Hepatocyte (in vitro differentiated cells): Measurements from ENCODE around the gene LY86. TPM values are rescaled to one million over a fixed set of nuclear protein-coding genes. Genes with fewer than 3 reads are reported as not detected.

Experiments
- DNase-seq: peaks from one replicate; pipeline ENCODE4 v3.0.0-alpha.2; 2016; ENCODE audit warnings: low spot score
- H2AFZ ChIP-seq: fragments of 200-600 bp; sonication (generic); 2 replicates; pipeline ENCODE4 v1.6.0; 2016; ENCODE audit warnings: antibody characterized with exemption, mild to moderate bottlenecking
- H3K27ac ChIP-seq: fragments of 200-600 bp; sonication (generic); 2 replicates; pipeline ENCODE4 v1.5.1; 2016; ENCODE audit warnings: mild to moderate bottlenecking
- H3K27me3 ChIP-seq: fragments of 200-600 bp; sonication (generic); 2 replicates; pipeline ENCODE4 v1.6.1; 2016
- H3K36me3 ChIP-seq: fragments of 200-600 bp; sonication (generic); replicated peaks from 2 replicates; pipeline ENCODE4 v1.5.1; 2016; ENCODE audit warnings: low read depth; ENCODE audit not compliant: insufficient read depth
- H3K4me1 ChIP-seq: fragments of 200-600 bp; sonication (generic); 2 replicates; pipeline ENCODE4 v1.5.1; 2016; ENCODE audit warnings: mild to moderate bottlenecking, moderate library complexity; ENCODE audit not compliant: insufficient read depth
- H3K4me2 ChIP-seq: fragments of 200-600 bp; sonication (generic); 2 replicates; pipeline ENCODE4 v1.6.0; 2016
- H3K4me3 ChIP-seq: fragments of 200-600 bp; sonication (generic); 2 replicates; pipeline ENCODE4 v1.5.1; 2016; ENCODE audit warnings: mild to moderate bottlenecking
- H3K79me2 ChIP-seq: fragments of 200-600 bp; sonication (generic); 2 replicates; pipeline ENCODE4 v1.6.0; 2017; ENCODE audit warnings: mild to moderate bottlenecking
- H3K9me2 ChIP-seq: fragments of 200-600 bp; sonication (generic); replicated peaks from 2 replicates; pipeline ENCODE4 v1.6.0; 2017; ENCODE audit warnings: mild to moderate bottlenecking; ENCODE audit not compliant: insufficient read depth
- H3K9me3 ChIP-seq: fragments of 200-600 bp; sonication (generic); 2 replicates; pipeline ENCODE4 v1.5.1; 2016; ENCODE audit warnings: low read depth, mild to moderate bottlenecking
- H4K20me1 ChIP-seq: fragments of 200-600 bp; sonication (generic); 2 replicates; pipeline ENCODE4 v1.6.0; 2016; ENCODE audit warnings: mild to moderate bottlenecking; ENCODE audit not compliant: insufficient read depth, poor library complexity, severe bottlenecking
- EZH2 ChIP-seq: fragments of 200-600 bp; sonication (generic); IDR thresholded peaks from 2 replicates; pipeline ENCODE4 v1.6.1; 2016; ENCODE audit warnings: antibody characterized with exemption, mild to moderate bottlenecking, borderline replicate concordance
- EZH2phosphoT487 ChIP-seq: fragments of 200-600 bp; sonication (generic); IDR thresholded peaks from one replicate; pipeline ENCODE4 v1.6.1; 2018; ENCODE audit warnings: antibody characterized with exemption, mild to moderate bottlenecking, low read depth, moderate library complexity; ENCODE audit not compliant: unreplicated experiment, severe bottlenecking
- WGBS: methylation state at CpG from one replicate; pipeline ENCODE4 v1.1.6; 2016; ENCODE audit warnings: low lambda C conversion rate; ENCODE audit errors: missing lambda C conversion rate; 5-methylcytosine and 5-hydroxymethylcytosine counted together
- polyA plus RNA-seq: library from polyadenylated mRNA; unstranded; fragments of >200 nt; fragmentation: Nextera tagmentation; extraction: Ambion mirVana; gene quantifications from 2 replicates; pipeline ENCODE4 v1.2.1, GENCODE V29; 2016
- total RNA-seq: library from RNA; depleted of rRNA; stranded (reverse); fragments of >200 nt; gene quantifications from 2 replicates; pipeline ENCODE4 v1.2.3, GENCODE V29; 2014
- TF ChIP-seq, protein P1 (sequence below): fragments of 200-600 bp; sonication (generic); IDR thresholded peaks from 2 replicates; pipeline ENCODE4 v1.5.1; 2016; ENCODE audit warnings: antibody characterized with exemption, mild to moderate bottlenecking; ENCODE audit not compliant: poor library complexity

Gene LY86
- total and polyA plus RNA-seq, 2 experiments from 2014 or later, result 0.27 to 0.82 TPM

DNA sequence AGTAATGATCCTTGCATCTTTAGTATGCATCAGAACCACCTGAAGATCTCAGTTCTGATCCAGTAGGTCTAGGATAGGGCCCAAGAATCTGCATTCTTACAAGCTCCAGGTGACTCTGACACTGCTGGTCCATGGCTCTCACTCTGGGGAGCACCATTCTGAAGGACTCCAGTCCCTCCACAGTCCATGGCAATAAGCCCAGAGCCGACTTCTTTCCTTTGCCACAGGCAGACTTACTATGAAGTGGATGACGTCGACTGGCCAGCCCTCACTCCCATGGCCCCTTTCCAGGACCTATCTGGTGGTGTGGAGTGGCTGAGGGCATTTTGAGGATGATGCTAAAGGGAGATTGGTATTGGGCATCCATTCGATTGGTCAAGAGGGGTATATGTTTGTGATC, 21.8 kb upstream of the LY86 start:
- Histone ChIP-seq H3K4me2 (no peak overlapping the region), H3K79me2 (no peaks in the 10 kb centered on the region)
- 96% methylated on average over 4 of the region's 4 CpGs for WGBS

GRCh38 chr6:6569096-6569810, 19.3 kb upstream of the LY86 start:
- no peak overlapping the region for H3K4me2 ChIP-seq
- no peak for TF ChIP-seq EZH2phosphoT487
- H3K36me3 ChIP-seq, result no peaks in the 10 kb centered on the region
- no peak overlapping the region for H3K27ac ChIP-seq
- no peak for DNase-seq
- H3K9me2 ChIP-seq, result no peaks in the 10 kb centered on the region
- no peak overlapping the region for H3K4me3 ChIP-seq
- no peaks in the 10 kb centered on the region for H3K4me1 ChIP-seq
- H4K20me1 ChIP-seq, result no peaks in the 10 kb centered on the region
- no peaks in the 10 kb centered on the region for H3K79me2 ChIP-seq
- H3K9me3 ChIP-seq, result no peaks in the 10 kb centered on the region
- H3K27me3 ChIP-seq, result no peaks in the 10 kb centered on the region
- 83% methylated on average over 13 of the region's 13 CpGs for WGBS
- H2AFZ ChIP-seq, result no peak overlapping the region

More for the DNA sequence above, 21.8 kb upstream of the LY86 start:
- Histone ChIP-seq H2AFZ (no peak overlapping the region), H3K27me3 (no peaks in the 10 kb centered on the region), H3K9me3 (no peaks in the 10 kb centered on the region), H3K4me3 (no peak overlapping the region), H3K27ac (no peak overlapping the region), H3K36me3 (no peaks in the 10 kb centered on the region), H3K4me1 (no peaks in the 10 kb centered on the region), H3K9me2 (no peaks in the 10 kb centered on the region), H4K20me1 (no peaks in the 10 kb centered on the region)
- no peak for DNase-seq
- TF ChIP-seq EZH2phosphoT487, result no peak
- TF ChIP-seq, protein P1, sequence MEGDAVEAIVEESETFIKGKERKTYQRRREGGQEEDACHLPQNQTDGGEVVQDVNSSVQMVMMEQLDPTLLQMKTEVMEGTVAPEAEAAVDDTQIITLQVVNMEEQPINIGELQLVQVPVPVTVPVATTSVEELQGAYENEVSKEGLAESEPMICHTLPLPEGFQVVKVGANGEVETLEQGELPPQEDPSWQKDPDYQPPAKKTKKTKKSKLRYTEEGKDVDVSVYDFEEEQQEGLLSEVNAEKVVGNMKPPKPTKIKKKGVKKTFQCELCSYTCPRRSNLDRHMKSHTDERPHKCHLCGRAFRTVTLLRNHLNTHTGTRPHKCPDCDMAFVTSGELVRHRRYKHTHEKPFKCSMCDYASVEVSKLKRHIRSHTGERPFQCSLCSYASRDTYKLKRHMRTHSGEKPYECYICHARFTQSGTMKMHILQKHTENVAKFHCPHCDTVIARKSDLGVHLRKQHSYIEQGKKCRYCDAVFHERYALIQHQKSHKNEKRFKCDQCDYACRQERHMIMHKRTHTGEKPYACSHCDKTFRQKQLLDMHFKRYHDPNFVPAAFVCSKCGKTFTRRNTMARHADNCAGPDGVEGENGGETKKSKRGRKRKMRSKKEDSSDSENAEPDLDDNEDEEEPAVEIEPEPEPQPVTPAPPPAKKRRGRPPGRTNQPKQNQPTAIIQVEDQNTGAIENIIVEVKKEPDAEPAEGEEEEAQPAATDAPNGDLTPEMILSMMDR, result no peak
- TF ChIP-seq EZH2, result no peak

DNA sequence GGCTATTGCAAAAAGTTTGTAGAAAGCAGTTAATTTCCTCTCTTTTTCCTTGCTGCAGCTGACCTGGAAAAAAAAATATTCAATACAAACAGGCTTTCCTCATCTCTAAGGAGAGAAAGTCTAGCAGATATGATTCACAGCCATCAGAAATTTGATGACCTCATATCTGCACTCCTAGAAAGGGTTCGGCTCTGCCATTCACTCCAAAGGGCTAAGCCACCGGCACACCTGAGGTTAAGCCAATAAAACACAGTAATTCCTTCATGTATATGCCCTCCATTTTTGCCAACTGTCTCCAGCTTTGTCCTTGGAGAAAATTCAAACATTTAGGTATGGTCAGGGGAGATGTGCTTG, 18.7 kb upstream of the LY86 start:
- Histone ChIP-seq H3K27ac (no peak overlapping the region), H2AFZ (no peak overlapping the region), H3K4me3 (no peak overlapping the region), H3K27me3 (no peaks in the 10 kb centered on the region), H3K9me2 (no peaks in the 10 kb centered on the region), H3K36me3 (no peaks in the 10 kb centered on the region), H3K4me1 (no peaks in the 10 kb centered on the region), H3K79me2 (no peaks in the 10 kb centered on the region), H3K9me3 (no peaks in the 10 kb centered on the region), H4K20me1 (no peaks in the 10 kb centered on the region), H3K4me2 (no peak overlapping the region)
- TF ChIP-seq, protein P1, result no peak
- no peak for TF ChIP-seq EZH2phosphoT487
- no peak for TF ChIP-seq EZH2
- 80% methylated on average over 2 of the region's 2 CpGs for WGBS
- DNase-seq, result no peak

DNA sequence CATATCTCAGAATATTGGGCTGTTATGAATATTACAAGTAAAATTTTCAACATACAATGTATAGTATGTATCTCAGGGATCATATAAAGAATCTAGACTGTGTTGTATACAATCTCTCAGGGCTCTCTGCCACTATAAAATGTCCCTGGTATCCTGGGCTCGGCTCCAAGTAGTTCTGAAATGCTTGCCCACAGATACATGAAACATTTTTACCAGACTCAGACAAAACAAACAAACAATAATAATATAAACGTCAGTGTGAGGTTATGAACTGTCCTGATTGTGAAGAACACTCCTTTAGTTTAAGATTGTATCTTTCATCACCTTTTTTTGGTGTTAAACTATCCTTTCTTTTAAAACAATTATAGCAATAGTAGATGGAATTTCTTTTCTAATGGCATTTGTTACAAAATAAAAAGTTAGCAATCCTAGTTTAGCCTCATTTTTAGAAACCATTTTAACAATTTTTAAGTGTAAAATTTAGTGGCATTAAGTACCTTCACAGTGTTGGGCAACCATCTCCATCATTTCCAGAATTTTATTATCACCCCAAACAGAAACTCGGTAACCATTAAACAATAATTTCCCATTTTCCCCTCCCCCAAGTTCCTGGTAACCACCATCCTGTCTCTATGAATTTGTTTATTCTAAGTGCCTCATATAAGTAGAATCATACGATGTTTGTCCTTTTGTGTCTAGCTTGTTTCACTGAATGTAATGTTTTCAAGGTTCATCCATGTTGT, 17.4 kb upstream of the LY86 start:
- no peaks in the 10 kb centered on the region for H4K20me1 ChIP-seq
- no peaks in the 10 kb centered on the region for H3K79me2 ChIP-seq
- no peaks in the 10 kb centered on the region for H3K27me3 ChIP-seq
- no peak overlapping the region for H2AFZ ChIP-seq
- no peaks in the 10 kb centered on the region for H3K36me3 ChIP-seq
- WGBS, result 57% methylated on average over 4 of the region's 4 CpGs
- no peak overlapping the region for H3K4me3 ChIP-seq
- H3K9me3 ChIP-seq, result no peaks in the 10 kb centered on the region
- H3K27ac ChIP-seq, result no peak overlapping the region
- no peak for DNase-seq
- no peaks in the 10 kb centered on the region for H3K9me2 ChIP-seq
- no peak for TF ChIP-seq EZH2phosphoT487
- TF ChIP-seq, protein P1, result no peak
- H3K4me2 ChIP-seq, result no peak overlapping the region
- no peaks in the 10 kb centered on the region for H3K4me1 ChIP-seq
